Tibial nerve (tissue), 4 donors: ENCODE measurements around the gene MAN1B1.

ENCODE experiments used
- EP300 ChIP-seq, 2 donors: sonication (generic); formaldehyde crosslinking; IDR thresholded peaks; one replicate each; pipeline ENCODE4 v1.6.1; 2017; ENCODE audit warnings: antibody characterized with exemption in 2 of 2, mild to moderate bottlenecking in 1 of 2
- POLR2A ChIP-seq, 2 donors: fragments of 450-650 bp; IDR thresholded peaks; one replicate each; pipeline ENCODE4 v1.6.1; 2017; ENCODE audit warnings: antibody characterized with exemption in 2 of 2, mild to moderate bottlenecking in 2 of 2, moderate library complexity in 2 of 2
- TF ChIP-seq, protein P1 (sequence below), 5 experiments: fragments of 200-600 bp in 3 of 5; fragments of 450-650 bp in 2 of 5; sonication (generic) in 3 of 5; IDR thresholded peaks; one replicate each; pipeline ENCODE4 v1.5.1; 2016 to 2019; ENCODE audit warnings: antibody characterized with exemption in 5 of 5, mild to moderate bottlenecking in 3 of 5, moderate library complexity in 2 of 5

DNA sequence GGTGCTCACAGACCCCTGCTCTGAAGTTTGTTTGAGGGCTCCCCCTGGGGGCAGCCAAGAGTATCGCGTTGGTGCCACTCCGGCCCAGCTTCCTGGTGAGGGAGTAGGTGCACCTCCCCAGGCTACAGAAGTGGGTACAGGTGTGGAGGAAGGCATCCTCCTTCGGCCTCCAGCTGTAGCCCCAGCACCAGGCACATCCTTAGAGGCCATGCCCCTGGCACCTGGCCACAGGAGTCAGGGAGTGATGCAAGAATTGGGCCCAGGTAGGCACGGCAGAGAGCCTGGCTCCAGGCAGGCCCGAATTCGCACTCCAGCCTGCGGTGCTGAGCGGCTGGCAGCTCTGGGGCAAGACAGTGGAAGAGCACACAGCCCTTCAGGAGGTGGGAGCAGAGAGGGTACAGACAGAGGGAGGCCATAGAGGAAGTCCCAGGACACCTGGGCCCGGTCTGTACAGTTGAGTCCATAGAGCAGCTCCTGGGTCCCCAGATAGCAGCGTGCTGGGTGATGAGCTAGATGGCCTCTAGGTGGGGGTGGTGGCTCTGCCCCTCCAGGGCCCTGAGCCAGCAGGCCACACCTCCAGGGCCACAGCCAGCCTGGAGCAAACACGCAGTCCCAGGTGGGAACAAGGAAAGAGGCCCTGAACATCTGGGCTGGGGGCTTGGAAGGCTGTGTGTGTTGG lies 18.8 kb upstream of the MAN1B1 start:
- TF ChIP-seq POLR2A (IDR thresholded peaks at IDR 0.05) (no peak), EP300 (IDR thresholded peaks at IDR 0.05) (no peak)
- TF ChIP-seq, protein P1, sequence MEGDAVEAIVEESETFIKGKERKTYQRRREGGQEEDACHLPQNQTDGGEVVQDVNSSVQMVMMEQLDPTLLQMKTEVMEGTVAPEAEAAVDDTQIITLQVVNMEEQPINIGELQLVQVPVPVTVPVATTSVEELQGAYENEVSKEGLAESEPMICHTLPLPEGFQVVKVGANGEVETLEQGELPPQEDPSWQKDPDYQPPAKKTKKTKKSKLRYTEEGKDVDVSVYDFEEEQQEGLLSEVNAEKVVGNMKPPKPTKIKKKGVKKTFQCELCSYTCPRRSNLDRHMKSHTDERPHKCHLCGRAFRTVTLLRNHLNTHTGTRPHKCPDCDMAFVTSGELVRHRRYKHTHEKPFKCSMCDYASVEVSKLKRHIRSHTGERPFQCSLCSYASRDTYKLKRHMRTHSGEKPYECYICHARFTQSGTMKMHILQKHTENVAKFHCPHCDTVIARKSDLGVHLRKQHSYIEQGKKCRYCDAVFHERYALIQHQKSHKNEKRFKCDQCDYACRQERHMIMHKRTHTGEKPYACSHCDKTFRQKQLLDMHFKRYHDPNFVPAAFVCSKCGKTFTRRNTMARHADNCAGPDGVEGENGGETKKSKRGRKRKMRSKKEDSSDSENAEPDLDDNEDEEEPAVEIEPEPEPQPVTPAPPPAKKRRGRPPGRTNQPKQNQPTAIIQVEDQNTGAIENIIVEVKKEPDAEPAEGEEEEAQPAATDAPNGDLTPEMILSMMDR (IDR thresholded peaks at IDR 0.05), result peak; percentile 74 to 88 (median 82)
